ENCODE data around the gene CYYR1. TPM values are rescaled to one million over a fixed set of nuclear protein-coding genes. Genes with fewer than 3 reads are reported as not detected.

CYYR1 gene
- total RNA-seq, 1 donor from 2014 or later = 88.6 TPM

- no peaks in the 10 kb centered on the region for H3K4me1 Mint-ChIP-seq (ENCODE audit: unreplicated experiment)
Measured at GRCh38 chr21:26422138-26422537, 150.9 kb downstream of the CYYR1 start.

GRCh38 chr21:26421724-26422123 lies 151.4 kb downstream of the CYYR1 start:
- no peak for TF ChIP-seq CTCF (IDR thresholded peaks at IDR 0.05; ENCODE audit: unreplicated experiment)
- Mint-ChIP-seq H3K36me3 (ENCODE audit: low read depth, unreplicated experiment) (no peaks in the 10 kb centered on the region), H3K4me3 (ENCODE audit: unreplicated experiment) (no peak overlapping the region), H3K9me3 (ENCODE audit: unreplicated experiment) (no peaks in the 10 kb centered on the region), H3K27ac (ENCODE audit: unreplicated experiment) (no peak overlapping the region), H3K27me3 (ENCODE audit: unreplicated experiment) (peaks cover 1% of the 10 kb centered on the region), H3K4me1 (ENCODE audit: unreplicated experiment) (no peaks in the 10 kb centered on the region)
- DNase-seq (ENCODE audit: low spot score) = no peak

More at GRCh38 chr21:26422138-26422537, 150.9 kb downstream of the CYYR1 start:
- Mint-ChIP-seq H3K27me3 (ENCODE audit: unreplicated experiment) (peaks cover 1% of the 10 kb centered on the region), H3K36me3 (ENCODE audit: low read depth, unreplicated experiment) (no peaks in the 10 kb centered on the region), H3K9me3 (ENCODE audit: unreplicated experiment) (no peaks in the 10 kb centered on the region), H3K4me3 (ENCODE audit: unreplicated experiment) (no peak overlapping the region), H3K27ac (ENCODE audit: unreplicated experiment) (no peak overlapping the region)
- no peak for DNase-seq (ENCODE audit: low spot score)
- TF ChIP-seq CTCF (IDR thresholded peaks at IDR 0.05; ENCODE audit: unreplicated experiment) = no peak

Measured in endothelial cell (in vitro differentiated cells).